GM18951 (cell line): ENCODE measurements around the gene SYVN1.

Experiments
- POLR2A ChIP-seq: IDR thresholded peaks from 4 replicates; pipeline ENCODE4 v1.6.1; 2011; ENCODE audit warnings: mild to moderate bottlenecking; ENCODE audit not compliant: insufficient read length, insufficient read depth; ENCODE audit errors: extremely low read depth
- in situ Hi-C: fragments of 300-500 bp; cut with MboI; formaldehyde crosslinking; loops from one replicate; pipeline ENCODE4 v1.12.0; 2022; ENCODE audit warnings: low sequenced_read_pairs, mixed read lengths, inconsistent platforms; ENCODE audit not compliant: unreplicated experiment

The SYVN1 gene

DNA sequence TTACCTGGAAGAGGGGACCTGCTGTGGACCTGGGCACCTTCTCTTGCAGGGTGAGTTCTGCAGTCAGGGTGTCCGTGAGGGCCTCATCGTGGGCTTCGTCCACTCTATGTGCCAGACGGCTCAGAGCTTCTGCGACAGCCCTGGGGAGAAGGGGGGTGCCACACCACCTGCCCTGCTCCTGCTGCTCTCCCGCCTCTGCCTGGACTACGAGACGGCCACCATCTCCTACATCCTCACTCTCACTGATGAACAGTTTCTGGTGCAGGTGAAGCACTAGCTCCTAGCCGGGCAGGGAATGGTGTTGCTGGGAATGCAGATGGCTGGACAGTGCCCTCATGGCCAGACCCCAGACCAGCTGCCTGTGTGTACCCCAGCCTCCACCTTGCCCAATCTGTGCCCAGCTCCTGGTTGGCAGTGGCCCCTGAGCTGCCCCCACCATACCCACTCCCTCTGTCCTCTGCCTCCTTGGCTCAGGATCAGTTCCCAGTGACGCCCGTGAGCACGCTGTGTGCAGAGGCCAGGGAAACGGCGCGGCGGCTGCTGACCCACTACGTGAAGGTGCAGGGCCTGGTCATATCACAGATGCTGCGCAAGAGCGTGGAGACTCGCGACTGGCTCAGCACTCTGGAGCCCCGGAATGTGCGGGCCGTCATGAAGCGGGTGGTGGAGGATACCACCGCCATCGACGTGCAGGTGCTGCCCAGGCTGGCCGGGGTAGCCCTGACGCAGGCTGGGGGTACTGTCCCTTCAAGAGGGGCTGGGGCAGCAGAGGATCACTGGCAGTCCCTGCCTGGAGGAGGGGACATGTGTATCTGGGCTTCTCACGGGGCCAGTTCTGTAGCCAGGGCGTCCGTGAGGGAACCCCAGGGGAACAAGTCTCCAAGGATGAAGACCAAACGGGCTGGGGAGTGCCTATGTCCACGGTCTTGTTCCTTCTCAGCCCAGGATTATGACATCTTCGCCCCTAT lies 24.8 kb downstream of the SYVN1 start:
- no peak for TF ChIP-seq POLR2A
- in situ Hi-C loops: no loop called here

DNA sequence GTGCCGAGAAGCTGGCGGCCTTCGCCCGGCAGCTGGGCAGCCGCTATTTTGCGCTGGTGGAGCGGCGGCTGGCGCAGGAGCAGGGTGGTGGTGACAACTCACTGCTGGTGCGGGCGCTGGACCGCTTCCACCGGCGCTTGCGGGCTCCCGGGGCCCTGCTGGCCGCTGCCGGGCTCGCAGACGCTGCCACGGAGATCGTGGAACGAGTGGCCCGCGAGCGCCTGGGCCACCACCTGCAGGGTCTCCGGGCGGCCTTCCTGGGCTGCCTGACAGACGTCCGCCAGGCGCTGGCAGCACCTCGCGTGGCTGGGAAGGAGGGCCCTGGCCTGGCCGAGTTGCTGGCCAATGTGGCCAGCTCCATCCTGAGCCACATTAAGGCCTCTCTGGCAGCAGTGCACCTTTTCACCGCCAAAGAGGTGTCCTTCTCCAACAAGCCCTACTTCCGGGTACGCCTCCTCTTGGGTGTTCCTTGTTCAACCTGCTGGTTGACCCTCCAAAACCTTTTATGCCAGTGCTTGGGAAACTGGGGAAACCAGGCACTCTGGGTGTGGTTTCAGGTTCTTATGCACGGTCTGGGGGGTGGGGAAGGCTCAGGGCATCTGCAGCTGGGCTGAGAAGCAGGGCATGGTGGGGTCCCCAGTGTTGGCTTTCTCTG lies 25.7 kb downstream of the SYVN1 start:
- in situ Hi-C loops: no loop called here
- no peak for TF ChIP-seq POLR2A

DNA sequence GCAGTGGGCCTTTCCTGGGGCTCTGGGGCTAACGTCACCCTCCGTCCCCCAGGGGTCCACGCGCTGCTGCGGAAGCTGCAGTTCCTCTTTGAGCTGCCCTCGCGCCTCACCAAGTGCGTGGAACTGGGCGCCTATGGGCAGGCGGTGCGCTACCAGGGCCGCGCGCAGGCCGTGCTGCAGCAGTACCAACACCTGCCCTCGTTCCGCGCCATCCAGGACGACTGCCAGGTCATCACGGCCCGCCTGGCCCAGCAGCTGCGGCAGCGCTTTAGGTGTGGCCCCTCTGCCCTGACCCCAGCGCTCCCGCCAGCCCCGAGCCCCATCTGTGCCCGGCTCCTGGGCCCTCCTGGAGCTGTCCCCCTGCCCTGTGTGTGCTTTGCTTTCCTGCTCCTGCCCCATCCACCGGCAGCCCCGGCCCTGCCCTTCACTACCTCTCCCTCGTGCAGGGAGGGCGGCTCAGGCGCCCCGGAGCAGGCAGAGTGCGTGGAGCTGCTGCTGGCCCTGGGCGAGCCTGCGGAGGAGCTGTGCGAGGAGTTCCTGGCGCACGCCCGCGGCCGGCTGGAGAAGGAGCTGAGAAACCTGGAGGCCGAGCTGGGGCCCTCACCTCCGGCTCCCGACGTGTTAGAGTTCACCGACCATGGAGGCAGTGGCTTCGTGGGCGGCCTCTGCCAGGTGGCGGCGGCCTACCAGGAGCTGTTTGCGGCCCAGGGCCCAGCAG lies 26.4 kb downstream of the SYVN1 start:
- no peak for TF ChIP-seq POLR2A
- in situ Hi-C loops: no loop called here

DNA sequence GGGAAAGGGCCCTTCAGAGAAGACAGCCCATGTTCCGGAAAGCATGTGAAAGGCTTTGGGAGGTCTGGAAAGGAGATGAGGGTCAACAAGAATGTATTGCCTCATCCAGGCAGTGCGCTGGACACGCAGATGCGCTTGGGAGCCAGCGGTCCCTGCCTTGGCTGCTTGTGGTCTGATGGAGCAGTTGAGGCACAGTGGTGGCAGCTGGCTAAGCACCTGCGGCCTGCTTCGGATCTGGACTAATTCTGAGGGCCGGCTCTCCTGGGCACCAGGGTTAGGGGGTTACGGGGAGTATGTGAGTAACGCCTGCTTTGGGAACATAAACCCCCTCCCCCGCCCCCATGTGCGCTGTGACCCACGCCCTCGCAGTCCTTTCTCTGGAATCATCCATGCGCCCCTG lies 27.2 kb downstream of the SYVN1 start:
- in situ Hi-C loops: no loop called here
- no peak for TF ChIP-seq POLR2A

DNA sequence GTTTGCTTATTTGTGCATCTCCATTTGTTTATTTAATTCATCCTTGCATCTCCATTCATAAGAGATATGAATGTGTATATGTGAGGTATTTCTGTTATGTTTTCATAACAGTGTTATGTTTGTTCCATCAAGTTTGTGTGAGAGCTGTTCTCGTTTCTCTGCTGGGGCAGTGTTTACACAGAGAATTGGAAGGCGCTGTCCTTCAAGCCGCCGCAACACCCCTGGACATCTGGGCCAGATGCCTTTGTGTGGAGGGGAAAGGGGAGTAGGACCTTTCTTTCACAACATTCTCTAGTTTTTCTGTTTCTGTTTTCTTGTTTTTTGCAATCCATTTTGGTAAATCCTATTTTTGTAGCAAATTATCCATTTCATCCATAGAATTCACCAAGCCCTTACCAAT lies 29.7 kb downstream of the SYVN1 start:
- in situ Hi-C loops: no loop called here
- TF ChIP-seq POLR2A: no peak

DNA sequence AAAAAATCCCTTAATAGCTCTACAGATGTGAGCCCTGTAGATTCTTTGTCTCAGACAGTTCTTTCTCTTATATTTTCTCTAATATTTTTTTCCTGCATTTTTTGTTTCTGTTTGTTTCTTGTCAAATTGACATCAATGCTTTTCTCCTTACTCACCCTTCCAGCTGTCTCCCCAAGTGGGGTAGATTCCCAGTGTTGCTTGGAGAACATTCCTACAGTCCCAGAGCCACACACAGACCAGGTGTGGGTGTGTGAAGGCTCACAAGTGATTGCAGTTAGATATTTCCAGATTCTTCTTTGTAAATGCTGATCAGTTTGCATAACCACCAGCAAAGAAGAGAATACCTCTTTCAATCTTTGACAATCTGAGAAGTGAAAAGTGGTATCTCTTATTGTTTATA lies 30.8 kb downstream of the SYVN1 start:
- no peak for TF ChIP-seq POLR2A
- in situ Hi-C loops: no loop called here

DNA sequence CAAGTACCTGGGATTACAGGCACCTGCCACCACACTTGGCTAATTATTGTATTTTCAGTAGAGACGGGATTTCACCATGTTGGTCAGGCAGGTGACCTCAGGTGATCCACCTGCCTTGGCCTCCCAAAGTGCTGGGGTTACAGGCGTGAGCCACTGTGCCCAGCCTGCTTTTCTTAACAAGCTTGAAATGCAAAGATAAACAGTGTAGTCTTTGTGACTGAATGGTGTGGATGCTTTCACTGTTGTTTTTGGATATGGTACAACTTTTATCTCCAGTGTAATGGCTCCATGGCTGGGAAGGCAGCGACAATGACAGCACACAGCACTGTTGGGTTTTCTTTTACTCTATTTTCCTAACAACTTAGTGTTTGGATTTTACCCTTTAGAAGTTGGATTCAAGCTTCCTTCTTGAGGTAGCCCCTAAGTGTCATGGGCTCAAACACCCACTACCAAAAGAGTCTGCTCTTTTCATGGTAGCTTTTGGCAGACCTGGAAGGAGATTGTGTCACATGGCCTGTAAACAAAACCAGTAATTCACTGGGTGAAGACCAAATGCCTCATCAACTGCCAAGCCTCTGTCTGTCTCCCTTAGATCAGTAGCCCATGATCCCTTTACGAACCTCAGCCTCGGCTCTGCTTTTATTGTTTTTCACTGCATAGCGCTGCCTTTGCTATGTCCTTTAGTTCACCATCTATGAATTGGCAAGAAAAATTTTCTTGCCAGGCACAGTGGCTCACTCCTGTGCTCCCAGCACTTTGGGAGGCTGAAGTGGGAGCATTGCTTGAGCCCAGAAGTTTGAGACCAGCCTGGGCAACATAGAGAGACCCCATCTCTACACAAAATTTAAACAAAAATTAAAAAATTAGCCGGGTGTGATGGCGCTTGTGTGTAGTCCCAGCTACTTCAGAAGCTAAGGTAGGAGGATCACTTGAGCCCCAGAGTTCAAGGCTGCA lies 31.9 kb downstream of the SYVN1 start:
- TF ChIP-seq POLR2A: no peak
- in situ Hi-C loops: no loop called here

DNA sequence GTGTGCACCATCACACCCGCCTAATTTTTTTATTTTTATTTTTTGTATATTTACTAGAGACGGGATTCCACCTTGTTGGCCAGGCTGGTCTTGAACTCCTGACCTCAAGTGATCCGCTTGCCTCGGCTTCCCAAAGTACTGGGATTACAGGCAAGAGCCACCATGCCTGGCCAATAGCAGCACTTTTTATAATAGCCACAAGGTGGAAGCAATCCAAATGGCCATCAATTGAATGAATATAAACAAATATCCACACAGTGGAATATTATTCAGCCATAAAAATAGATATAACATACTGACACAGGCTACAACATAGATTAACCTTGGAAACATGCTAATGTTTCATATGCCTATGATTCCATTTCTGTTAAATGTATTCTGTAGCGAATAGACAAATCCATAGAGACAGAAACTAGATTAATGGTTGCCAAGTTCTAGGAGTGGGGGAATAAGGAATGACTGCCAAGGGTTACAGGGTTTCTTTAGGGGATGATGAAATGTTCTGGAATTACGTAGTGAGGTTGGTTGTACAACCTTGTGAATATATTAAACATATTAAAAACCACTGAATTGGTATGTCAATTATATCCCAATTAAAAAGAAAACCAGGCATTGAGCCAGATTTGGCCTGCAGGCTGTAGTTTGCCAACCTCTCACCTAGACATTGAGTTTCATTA lies 33.5 kb downstream of the SYVN1 start:
- no peak for TF ChIP-seq POLR2A
- in situ Hi-C loops: no loop called here

DNA sequence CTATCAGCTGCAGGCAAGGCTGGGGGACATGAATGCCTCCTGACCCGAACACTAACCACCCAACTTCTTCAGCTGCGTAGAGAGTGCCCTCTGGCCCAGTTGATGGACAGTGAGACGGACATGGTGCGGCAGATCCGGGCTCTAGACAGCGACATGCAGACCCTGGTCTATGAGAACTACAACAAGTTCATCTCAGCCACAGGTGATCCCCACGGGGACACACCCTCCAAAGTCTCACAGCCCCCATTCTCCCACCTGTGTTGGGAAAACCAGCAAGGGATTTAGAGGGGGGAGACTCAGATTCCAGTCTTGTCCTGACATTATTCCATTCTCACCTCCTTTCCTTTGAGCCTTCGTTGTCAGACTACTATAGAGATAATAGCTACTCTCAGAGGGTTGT lies 37.4 kb downstream of the SYVN1 start:
- no peak for TF ChIP-seq POLR2A
- in situ Hi-C loops: no loop called here

DNA sequence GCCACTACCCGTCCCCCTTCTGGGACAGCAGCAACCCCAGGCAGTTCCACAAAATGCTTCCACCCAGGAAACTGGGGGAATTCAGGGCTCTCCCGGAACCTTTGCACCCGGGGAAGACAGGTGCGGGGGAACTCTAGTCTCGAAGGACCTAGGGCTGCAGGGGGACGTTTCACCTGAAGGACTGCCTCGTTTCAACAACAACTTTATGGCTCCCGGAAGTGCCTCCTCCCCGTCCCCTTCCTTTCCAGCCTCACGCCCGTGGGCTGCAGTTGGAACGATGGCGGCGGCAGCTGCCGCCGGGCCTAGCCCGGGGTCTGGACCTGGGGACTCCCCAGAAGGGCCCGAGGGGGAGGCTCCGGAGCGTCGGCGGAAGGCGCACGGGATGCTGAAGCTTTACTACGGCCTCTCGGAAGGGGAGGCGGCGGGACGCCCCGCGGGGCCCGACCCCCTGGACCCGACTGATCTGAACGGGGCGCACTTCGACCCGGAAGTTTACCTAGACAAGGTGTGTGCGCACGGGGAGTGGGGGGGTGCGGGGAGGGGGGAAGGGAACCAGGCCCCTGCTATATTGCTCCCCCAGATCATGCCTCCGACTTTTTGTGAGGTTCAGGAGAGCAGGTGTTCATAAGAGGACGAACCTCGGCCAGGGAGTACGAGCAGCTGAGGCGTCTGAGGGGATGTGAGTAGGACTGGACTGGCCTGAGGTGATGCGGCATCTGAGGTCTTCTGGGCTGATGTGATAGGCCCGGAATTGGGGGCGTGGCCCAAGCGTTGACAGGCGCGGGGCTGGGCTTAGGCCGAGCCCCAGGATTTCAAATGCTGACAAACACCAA lies 38.1 kb downstream of the SYVN1 start, which contains the start of gene VPS51:
Gene VPS51 (plus strand): TSS at position 241 of the 833 bp plus-strand sequence. CDS start 37 bp downstream, at position 278.
- in situ Hi-C loops: no loop called here
- peak; percentile 81 for TF ChIP-seq POLR2A

DNA sequence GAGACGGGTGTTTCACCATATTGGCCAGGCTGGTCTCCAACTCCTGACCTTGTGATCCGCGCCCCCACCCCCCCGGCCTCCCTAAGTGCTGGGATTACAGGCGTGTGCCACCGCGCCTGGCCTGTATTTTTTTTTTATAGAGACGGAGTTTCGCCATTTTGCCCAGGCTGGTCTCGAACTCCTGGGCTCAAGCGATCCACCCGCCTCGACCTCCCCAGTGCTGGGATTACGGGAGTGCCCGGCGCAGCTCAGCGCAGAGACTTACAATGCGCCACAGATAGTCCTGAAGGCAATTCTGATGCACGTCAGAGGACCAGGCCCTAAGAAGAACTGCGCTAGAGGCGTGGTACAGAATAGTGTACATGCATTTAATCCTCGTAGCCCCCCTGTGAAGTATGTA lies 38.9 kb downstream of the SYVN1 start:
- in situ Hi-C loops: no loop called here
- no peak for TF ChIP-seq POLR2A

DNA sequence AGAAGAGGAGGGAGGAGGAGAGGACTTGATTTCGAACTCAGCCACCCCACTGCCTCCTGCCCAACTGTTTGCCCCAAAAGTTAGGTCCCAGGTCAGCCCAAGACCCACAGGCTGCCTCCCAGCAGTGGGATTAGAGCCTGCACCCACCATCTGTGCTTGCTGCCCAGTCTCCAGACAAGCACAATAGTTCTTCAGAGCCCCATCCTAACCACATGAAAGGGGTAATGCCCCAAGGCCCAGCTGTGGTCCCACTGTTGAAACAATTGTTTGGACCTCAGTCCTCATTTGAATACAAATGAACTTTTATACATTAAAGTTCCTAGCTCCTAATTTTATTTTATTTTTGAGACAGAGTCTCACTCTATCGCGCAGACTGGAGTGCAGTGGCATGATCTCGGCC lies 43.7 kb downstream of the SYVN1 start:
- in situ Hi-C loops: no loop called here
- TF ChIP-seq POLR2A: no peak
